Activated T-helper 1 cell treated with anti-CD3 and anti-CD28 coated beads, Interleukin-2, amount 50 U/mL, for 16 hours (primary cell): Measurements from ENCODE around the gene CAMK2B.
A peak's percentile ranks its signal among the peaks of the same experiment; 100 is the strongest.

ENCODE experiments used
- DNase-seq, 2 donors: peaks; one replicate each; pipeline ENCODE4 v3.0.0-alpha.2; 2020; ENCODE audit warnings: low read depth in 1 of 2, low spot score in 1 of 2

The CAMK2B gene

GRCh38 chr7:44258423-44258760 lies 67.0 kb downstream of the CAMK2B start:
- DNase-seq, result no peak

DNA sequence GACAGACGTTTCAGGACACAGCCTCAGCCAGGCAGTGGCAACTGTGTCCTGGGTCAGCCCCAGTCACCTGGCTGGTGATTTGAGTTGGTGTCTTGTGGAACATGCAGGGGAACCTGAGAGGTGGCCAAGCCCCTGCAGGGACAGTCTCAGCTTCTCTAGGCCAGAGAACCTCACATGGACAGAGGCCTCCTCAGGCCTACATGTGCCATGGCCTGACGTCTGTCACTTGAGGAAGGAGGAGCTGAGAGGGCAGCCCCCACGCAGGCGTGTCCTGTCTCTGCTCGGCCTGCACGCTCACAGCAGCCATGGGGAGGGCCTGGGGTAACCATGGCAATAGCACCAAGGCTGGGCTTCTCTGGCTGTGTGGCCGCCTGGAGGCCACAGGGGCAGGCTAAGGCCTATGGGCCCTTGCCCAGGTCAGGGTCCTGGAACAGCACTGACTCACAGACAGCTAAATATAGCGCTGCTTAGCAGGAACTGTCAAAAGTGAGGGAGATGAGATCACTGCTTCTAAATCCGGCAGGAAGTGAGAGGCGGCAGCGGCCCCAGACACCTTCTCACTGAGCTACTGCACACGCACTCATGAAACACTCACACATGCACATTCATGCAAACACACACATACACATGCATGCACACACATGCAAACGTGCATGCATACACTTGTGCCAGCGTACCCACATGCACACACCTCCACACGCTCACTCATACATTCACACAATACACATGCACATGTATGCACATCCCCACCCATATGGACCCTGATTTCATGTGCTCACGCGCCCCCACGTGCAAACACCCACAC lies 67.6 kb downstream of the CAMK2B start:
- peak; percentile 35 to 56 for DNase-seq

GRCh38 chr7:44257213-44257612 lies 68.2 kb downstream of the CAMK2B start:
- DNase-seq, result no peak

DNA sequence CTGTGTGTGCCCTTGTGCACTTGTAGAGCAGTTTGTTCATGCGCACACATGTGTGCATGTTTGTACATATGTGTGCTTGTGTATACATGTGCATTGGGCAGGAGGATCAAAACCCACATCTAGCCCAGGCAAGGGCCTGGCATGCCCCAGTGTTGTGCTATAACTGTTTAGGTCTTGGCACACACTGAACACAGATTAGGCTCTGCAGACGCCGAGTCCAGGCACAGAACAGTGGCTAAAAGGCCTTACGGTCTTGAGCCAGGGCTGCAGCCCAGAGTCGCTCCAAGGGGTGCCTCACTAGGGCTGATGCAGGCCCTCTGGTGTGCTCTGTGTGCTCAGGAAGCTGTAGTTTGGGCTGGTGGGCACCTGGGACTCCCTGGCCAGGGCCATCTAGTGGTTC lies 68.9 kb downstream of the CAMK2B start:
- DNase-seq, result no peak

- no peak for DNase-seq
Observed at GRCh38 chr7:44251881-44252280, 73.5 kb downstream of the CAMK2B start.

- DNase-seq, result no peak
Observed at GRCh38 chr7:44251269-44251668, 74.1 kb downstream of the CAMK2B start.

DNA sequence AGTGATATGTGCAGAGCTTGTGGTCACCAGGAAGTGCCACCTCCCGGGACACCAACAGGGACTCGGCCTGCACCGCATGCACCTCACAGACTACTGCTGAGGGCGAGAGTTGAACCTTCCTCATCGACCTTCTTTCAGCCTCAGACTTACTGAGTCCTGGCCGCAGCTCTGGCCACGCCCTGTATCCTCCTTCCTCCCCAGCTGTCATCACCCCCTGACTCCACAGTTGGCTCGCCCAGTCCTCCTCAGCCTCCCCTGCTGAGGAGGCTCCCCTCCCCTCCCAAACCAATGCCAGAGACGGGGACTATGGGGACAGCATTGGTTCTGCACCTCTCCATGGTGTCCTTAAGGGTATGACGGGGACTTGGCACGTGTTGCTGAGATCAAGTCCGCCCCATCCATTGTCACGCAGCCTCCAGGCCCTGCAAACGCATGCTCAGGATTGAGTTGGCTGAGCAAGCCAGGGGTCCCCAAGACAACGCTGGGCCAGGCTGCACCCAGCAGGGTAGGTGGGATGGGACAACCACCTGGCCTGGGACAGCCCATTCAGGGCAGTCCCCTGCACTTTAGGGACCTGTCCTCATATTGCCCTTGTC lies 75.7 kb downstream of the CAMK2B start:
- DNase-seq, result no peak

DNA sequence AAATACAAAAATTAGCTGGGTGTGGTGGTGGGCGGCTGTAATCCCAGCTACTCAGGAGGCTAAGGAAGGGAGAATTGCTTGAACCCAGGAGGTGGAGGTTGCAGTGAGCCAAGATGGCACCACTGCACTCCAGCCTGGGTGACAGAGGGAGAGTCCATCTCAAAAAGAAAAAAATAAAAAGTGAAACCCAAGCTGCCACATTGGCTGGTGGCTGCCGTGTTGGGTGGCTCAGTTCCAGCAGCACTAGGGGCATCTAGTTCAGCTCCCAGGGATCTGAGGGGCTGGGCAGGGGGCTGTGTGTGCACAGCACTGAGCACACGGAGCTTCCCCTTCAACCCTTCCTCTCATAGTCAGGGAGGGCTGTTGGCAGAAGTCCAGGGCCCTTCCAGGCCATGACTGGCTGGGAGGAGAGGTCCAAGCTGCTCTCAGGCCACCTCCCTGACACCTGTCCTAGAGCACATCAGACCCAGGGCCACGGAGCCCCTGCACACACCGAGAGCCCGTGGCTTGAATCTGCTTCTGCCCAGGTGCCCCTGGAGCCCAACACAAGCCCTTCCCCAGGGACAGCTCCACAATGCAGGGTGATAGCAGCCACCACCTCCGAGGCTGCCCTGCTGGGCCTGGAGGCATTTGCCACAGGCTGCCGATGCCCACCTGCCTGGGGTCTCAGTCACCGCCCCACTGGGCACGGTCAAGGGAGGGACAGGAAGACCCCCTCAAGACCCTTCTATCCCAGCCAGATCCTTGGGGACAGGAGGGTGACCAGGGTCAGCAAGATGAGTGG lies 77.3 kb downstream of the CAMK2B start:
- DNase-seq, result no peak

DNA sequence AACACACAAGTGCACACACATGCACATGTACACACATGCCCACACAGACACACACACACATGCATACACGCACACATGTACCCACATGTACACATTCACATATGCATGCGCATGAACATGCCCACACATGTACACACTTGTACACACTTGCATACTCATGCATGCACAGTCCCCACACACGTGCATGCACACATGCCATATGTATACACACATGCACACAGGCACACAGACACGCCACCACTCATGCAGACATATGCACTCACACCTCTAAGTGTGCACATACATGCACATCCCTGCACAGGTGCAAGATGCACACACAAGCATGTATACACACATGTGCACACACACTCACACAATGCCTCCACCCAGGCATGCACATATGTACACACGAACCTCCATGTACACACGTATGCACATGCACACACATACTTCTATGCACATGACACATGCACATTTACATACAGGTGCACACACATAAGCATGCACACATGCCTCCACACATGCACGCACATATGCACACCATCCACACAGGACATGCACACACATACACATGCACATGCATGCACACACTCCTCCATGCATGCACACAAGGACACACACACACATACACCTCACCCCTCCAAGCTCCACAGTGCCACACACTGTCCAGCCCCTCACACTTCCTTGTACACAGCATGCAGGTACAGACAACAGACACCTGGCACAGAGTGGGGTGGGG lies 78.8 kb downstream of the CAMK2B start:
- DNase-seq, result no peak

- no peak for DNase-seq
Observed at GRCh38 chr7:44244282-44244681, 81.1 kb downstream of the CAMK2B start.

DNA sequence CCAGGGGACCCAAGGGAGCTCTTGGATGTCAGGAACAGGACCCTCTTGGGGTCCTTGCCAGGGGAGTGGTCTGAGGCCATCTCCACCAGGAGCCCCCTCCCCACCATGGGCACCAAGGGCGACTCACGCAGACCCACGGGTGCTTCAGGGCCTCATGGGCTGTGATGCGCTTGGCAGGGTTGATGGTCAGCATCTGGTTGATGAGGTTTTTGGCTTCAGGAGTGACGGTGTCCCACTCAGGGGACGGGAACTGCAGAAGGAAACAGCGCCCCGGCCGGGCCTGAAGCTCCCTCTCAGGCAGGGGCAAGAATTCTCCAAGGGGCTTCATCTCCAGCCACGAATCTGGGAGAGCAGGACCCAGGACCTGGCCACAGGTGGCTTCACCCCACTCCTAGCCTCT lies 83.3 kb downstream of the CAMK2B start:
- DNase-seq, result no peak

GRCh38 chr7:44240983-44241510 lies 84.3 kb downstream of the CAMK2B start:
- DNase-seq, result peak; percentile 17 to 32

DNA sequence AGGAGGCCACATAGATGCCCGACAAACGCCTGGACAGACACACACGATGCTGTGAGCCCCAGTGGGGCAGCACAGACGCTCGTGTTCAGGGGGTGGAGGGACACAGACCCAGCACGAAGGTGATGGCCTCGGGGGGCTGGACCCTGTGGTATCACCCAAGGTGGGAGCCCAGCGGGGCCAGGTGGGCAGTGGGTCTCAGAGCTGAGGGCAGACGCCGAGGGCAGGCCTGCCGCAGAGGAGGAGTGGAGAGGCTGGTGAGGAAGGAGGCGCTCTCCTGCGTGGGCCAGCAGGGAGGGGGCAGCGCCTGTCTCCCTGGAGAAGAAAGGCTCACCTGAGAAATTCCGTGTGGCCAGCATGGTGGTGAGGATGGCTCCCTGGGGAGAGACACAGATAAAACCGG lies 85.0 kb downstream of the CAMK2B start:
- no peak for DNase-seq

GRCh38 chr7:44239361-44239760 lies 86.0 kb downstream of the CAMK2B start:
- no peak for DNase-seq

GRCh38 chr7:44238116-44238695 lies 87.2 kb downstream of the CAMK2B start:
- no peak for DNase-seq

DNA sequence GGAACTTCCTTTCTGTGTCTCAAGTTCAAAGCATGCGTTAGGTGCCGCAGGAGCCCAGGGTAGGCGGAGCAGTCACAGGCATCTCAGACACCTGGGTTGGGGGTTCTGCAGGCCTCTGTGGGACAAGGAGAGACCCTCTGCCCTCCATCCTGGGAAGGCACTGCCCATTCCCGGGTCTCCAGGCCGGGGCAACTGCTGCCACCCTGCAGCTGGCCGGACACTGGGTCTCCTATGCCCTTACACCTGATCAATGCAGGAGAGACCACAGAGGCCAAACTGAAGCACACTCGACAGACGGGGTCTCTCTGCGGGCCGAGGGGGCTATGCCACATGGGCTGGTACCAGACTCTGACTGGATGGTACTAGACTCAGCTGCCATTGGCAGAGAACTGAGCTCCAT lies 87.7 kb downstream of the CAMK2B start:
- no peak for DNase-seq

DNA sequence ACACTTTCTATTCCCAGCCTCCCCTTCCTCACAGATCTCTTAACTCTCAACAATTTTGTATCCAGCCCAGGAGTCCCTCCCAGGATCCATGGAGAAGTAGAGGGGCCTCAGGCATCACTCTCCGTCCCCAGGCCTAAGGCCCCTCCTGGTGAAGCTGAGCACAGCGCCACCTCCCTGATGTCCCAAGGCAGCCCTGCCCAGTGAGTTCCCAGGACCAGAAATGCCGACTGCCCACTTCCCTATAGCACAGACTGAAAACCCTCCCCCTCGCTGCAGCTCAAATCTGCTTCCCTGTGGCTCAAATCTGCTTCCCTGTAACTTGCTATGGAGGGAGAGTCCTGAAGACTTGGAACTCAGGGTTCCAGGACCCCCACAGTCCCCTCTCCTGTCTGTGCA lies 89.1 kb downstream of the CAMK2B start:
- no peak for DNase-seq

GRCh38 chr7:44235582-44236332 lies 89.6 kb downstream of the CAMK2B start:
- no peak for DNase-seq

- no peak for DNase-seq
Observed at GRCh38 chr7:44235066-44235465, 90.3 kb downstream of the CAMK2B start.
